Measurements from ENCODE around the gene GPR12. TPM values are rescaled to one million over a fixed set of nuclear protein-coding genes. Genes with fewer than 3 reads are reported as not detected.

GPR12 gene
- total RNA-seq, 2 donors from 2014 or later = 0.05 to 0.30 TPM

DNA sequence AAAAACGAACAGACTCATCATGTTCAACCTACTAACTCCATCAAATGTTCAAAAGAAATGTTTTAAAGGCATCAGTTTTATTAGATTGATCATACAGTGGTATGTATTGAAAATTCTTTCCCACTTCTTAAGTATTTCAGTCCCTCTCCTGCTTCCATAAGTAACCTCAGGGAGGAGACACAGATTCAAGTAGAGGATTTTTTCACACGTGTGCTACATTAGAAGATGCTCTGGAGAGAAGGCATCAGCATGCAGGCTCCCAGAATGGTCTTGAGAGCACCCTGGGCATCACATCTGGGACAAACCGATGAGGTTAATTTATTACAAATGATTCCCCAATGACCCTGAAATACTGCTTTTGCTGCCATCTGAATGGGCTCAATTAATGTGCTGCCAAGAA, 3.6 kb downstream of the GPR12 start:
- no peak for TF ChIP-seq CTCF (IDR thresholded peaks at IDR 0.05)
- no peak overlapping the region for H3K27ac ChIP-seq
- H3K4me1 ChIP-seq = no peaks in the 10 kb centered on the region
- intact Hi-C loops (cut with DNase I) = no loop called here
- H3K4me3 ChIP-seq = no peak overlapping the region
- no peaks in the 10 kb centered on the region for H3K36me3 ChIP-seq
- DNase-seq = no peak
- no peak overlapping the region for H3K9ac ChIP-seq (ENCODE audit: low read depth in 2 of 2, low read length in 2 of 2)
- no peaks in the 10 kb centered on the region for H3K9me3 ChIP-seq
- peaks cover 31% of the 10 kb centered on the region for H3K27me3 ChIP-seq

DNA sequence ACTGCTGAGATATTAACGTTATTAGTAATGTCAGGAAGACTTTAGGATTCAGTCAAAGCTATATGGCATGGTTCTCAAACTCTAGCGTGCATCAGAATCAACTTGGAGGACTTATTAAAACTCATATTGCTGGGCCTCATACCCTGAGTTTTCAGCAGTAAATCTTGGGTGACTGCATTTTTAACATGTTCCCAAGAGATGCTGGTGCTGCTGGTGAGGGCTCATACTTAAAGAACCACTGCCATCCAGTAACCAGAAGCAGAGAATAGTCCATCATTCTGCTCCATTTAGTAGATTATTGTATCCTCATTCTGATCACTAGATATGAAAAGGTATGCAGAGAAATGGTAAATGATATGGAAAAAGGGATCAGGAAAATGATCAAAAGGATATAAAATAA, 7.9 kb downstream of the GPR12 start:
- no peak for TF ChIP-seq CTCF (IDR thresholded peaks at IDR 0.05)
- intact Hi-C loops (cut with DNase I) = no loop called here
- Histone ChIP-seq H3K27ac (no peak overlapping the region), H3K9me3 (no peaks in the 10 kb centered on the region), H3K27me3 (peaks cover 7% of the 10 kb centered on the region), H3K9ac (ENCODE audit: low read depth in 2 of 2, low read length in 2 of 2) (no peak overlapping the region), H3K36me3 (no peaks in the 10 kb centered on the region), H3K4me1 (no peaks in the 10 kb centered on the region), H3K4me3 (no peak overlapping the region)
- no peak for DNase-seq

GRCh38 chr13:26749905-26750304, 10.7 kb downstream of the GPR12 start:
- Histone ChIP-seq H3K9me3 (no peaks in the 10 kb centered on the region), H3K4me3 (no peak overlapping the region), H3K27ac (no peak overlapping the region), H3K4me1 (no peaks in the 10 kb centered on the region), H3K36me3 (no peaks in the 10 kb centered on the region), H3K27me3 (no peaks in the 10 kb centered on the region), H3K9ac (ENCODE audit: low read depth in 2 of 2, low read length in 2 of 2) (no peak overlapping the region)
- intact Hi-C loops (cut with DNase I) = no loop called here
- no peak for DNase-seq
- no peak for TF ChIP-seq CTCF (IDR thresholded peaks at IDR 0.05)

- no peak for TF ChIP-seq CTCF (IDR thresholded peaks at IDR 0.05)
- Histone ChIP-seq H3K4me1 (no peaks in the 10 kb centered on the region), H3K9me3 (no peaks in the 10 kb centered on the region), H3K9ac (ENCODE audit: low read depth in 2 of 2, low read length in 2 of 2) (no peak overlapping the region), H3K4me3 (no peak overlapping the region), H3K27me3 (peaks cover 4% of the 10 kb centered on the region), H3K27ac (no peak overlapping the region), H3K36me3 (no peaks in the 10 kb centered on the region)
- DNase-seq = no peak
- intact Hi-C loops (cut with DNase I) = no loop called here
Measured at GRCh38 chr13:26749285-26749684, 11.3 kb downstream of the GPR12 start.

GRCh38 chr13:26747706-26748105, 12.9 kb downstream of the GPR12 start:
- no peak overlapping the region for H3K27ac ChIP-seq
- intact Hi-C loops (cut with DNase I) = no loop called here
- no peaks in the 10 kb centered on the region for H3K4me1 ChIP-seq
- no peak overlapping the region for H3K4me3 ChIP-seq
- H3K27me3 ChIP-seq = peaks cover 6% of the 10 kb centered on the region
- no peak overlapping the region for H3K9ac ChIP-seq (ENCODE audit: low read depth in 2 of 2, low read length in 2 of 2)
- H3K36me3 ChIP-seq = no peaks in the 10 kb centered on the region
- no peak for DNase-seq
- no peaks in the 10 kb centered on the region for H3K9me3 ChIP-seq
- no peak for TF ChIP-seq CTCF (IDR thresholded peaks at IDR 0.05)

DNA sequence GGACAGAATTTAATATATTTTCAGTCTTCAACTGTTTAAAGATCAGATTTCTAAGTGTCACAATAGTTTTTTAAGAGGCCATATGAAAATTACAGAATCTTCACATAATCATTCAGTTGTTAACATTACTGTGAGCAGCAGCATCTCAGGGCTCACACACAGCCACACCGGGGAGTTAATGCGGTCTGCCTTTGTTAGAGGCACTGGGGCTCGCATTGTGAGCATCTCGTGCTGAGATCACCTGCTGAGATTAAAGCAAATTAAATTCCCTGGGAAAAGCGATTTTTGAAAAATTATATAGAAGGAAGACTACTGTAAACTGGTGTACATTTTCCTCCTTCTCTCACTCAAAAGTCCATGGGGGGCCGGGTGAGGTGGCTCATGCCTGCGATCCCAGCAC, 16.6 kb downstream of the GPR12 start:
- no peak overlapping the region for H3K9ac ChIP-seq (ENCODE audit: low read depth in 2 of 2, low read length in 2 of 2)
- no peaks in the 10 kb centered on the region for H3K4me1 ChIP-seq
- intact Hi-C loops (cut with DNase I) = no loop called here
- no peaks in the 10 kb centered on the region for H3K36me3 ChIP-seq
- H3K4me3 ChIP-seq = no peak overlapping the region
- DNase-seq = no peak
- H3K27me3 ChIP-seq = peaks cover 6% of the 10 kb centered on the region
- no peaks in the 10 kb centered on the region for H3K9me3 ChIP-seq
- TF ChIP-seq CTCF (IDR thresholded peaks at IDR 0.05) = no peak
- H3K27ac ChIP-seq = no peak overlapping the region

Measured in colonic mucosa (tissue), 4 donors.